GM21360 (cell line): ENCODE measurements around the gene UBAC1.
A peak's percentile ranks its signal among the peaks of the same experiment; 100 is the strongest.
"Not testable (repeated sequence)": the region's sequence is repeated elsewhere in the genome, so short reads cannot be mapped to it uniquely, and the experiment has no call there.

Experiments used
- ATAC-seq: cut with Tn5 transposase; IDR thresholded peaks from one replicate; pipeline ENCODE4 v1.9.1; 2021; ENCODE audit warnings: mild to moderate bottlenecking, moderate library complexity; ENCODE audit not compliant: unreplicated experiment

The UBAC1 gene

GRCh38 chr9:135923508-135923907 is 37.7 kb downstream of the UBAC1 start:
- ATAC-seq = no peak

GRCh38 chr9:135921749-135922310 is 39.3 kb downstream of the UBAC1 start:
- ATAC-seq = no peak

DNA sequence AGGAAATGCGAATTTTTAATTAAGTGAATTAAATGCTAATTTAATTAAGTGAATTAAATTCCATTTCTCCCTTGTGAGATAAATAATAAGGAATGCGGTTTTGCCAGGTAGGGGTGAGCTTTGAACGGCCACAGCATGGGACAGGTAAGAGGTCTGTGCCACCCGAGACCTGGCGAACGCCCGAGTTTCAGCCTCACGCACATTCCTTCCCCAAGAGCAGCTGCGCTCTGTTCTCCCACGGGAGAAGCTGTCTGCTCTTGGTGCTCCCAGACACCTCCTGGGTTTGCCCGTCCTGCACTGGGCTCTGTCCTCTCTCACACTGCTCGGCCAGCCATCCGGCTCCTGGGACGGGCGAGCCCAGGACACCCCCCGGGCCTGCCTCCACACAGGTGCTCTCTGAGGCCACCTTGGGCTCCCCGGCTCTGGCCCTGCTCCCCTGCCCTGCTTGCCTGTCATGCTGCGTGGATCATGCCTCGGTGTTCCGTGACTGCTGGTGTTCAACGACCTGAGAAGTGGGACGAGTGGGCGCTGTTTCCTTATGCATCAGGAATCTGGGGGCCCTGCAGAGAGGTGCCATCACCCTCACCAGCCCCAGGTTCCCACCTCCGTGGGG is 40.1 kb downstream of the UBAC1 start:
- no peak for ATAC-seq

DNA sequence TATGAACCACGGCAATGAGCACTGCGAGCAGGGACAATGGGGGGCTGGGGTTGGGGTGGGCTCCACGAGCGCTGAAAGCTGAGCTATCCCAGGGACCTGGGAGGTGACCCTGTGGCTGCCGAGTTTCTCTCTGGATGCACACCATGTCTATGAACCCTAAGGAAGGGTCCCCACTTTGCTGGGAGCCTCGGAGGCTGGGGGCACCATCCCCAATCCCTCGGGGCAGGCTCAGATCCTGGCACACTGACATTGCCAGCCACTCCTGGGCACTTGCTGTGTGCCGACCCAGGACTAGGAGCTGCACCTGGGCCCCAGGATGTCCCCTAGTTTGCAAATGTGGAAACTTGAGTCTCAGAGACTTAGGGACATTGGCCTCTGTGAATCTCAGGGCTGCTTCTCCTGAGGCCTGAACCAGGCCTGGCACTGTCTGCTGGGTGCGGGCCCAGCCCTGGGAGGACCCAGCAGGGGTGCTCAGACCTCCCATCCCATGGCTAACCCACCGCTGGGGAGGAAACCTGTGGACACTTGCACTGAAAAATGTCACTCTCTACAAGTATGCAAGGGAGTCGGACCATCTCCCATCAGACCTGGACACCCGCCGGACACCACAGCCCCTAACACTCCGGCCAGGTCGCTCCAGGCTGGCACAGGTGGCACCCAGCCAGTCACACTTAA is 40.8 kb downstream of the UBAC1 start:
- no peak for ATAC-seq

DNA sequence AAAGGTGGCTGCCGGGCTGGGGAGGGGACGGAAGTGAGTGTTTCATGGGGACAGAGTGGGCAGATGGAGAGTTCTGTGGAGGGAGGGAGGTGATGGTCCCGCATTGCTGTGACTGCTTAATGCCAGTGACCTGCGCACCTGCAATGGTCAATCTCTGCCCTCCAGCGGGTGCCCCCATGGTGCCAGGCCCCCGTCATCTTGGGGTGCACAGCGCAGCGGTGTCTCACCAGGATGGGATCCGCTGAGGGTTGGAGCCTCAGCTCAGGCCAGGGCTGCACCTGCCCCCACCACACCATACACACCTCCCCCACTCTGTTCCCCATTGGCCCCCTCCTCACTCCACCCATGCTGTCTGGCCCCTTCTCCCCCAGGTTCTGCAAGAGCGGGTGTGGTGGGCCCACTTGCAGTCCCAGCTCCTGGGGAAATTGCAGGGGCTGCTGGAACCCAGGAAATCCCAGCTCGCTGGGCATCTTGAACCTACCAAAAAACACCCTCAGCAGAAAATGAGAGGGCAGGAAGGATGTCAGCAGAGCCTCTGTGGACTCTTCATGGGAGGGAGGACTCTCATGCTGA is 41.8 kb downstream of the UBAC1 start:
- ATAC-seq = no peak

- ATAC-seq = not testable (repeated sequence)
Measured at GRCh38 chr9:135916227-135916626, 44.9 kb downstream of the UBAC1 start.

GRCh38 chr9:135914921-135915320 is 46.3 kb downstream of the UBAC1 start:
- no peak for ATAC-seq

- ATAC-seq = not testable (repeated sequence)
Measured at GRCh38 chr9:135911233-135911632, 49.9 kb downstream of the UBAC1 start.

- no peak for ATAC-seq
Measured at GRCh38 chr9:135910757-135911156, 50.4 kb downstream of the UBAC1 start.

GRCh38 chr9:135910216-135910615 is 51.0 kb downstream of the UBAC1 start:
- no peak for ATAC-seq

- no peak for ATAC-seq
Measured at GRCh38 chr9:135909371-135909770, 51.8 kb downstream of the UBAC1 start.

DNA sequence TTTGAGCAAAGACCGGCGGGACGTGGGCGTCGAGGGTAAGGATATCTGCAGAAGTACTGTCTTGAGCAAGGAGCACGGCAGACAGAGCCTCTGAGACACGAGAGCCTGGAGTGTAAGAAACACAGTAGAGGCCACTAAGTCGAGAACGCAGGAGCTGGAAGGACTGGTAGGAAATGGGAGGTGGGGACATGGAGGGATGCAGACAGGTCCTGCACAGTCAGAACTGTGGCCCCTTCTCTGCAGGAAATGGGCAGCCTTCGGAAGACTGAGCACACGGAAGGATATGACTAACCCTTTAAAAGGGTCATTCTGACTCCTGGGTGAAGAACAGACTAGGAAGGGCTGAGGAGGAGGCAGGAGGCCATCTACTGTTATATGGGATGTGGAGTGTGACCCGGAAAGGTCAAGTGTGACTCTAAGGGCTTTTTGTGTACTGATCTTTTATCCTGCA is 52.4 kb downstream of the UBAC1 start:
- ATAC-seq = no peak

DNA sequence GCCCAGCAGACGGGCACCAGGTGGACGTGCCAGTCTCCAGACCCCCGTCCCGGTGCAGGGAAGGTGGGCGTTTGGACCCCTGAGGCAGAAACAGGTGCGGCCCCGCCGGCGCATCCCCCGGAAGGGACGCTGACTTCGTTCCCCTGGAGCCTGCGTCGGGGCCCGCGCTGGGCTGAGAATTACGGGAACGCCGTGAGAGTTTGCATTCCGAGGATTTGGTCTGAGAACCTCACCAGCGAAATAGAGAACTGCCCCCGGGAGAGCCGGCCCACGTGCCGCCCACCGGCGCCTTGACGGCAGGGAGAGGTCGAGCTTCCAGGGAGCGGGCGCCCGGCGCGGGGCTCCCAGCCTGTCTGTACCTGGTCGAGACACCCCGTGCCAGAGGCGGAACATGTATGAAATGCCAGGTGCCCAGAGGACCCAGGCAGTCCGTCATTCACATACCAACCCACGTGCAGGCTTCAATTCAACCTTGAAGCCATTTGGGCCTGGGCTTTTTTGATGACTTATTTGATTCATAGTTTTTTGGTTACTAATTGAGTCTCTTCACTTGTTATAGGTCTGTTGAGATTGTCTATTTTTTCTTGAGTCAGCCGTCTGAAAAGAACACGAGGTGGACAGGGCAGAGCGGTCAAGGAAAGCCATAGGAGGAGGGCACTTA is 53.0 kb downstream of the UBAC1 start:
- peak; percentile 15 for ATAC-seq

DNA sequence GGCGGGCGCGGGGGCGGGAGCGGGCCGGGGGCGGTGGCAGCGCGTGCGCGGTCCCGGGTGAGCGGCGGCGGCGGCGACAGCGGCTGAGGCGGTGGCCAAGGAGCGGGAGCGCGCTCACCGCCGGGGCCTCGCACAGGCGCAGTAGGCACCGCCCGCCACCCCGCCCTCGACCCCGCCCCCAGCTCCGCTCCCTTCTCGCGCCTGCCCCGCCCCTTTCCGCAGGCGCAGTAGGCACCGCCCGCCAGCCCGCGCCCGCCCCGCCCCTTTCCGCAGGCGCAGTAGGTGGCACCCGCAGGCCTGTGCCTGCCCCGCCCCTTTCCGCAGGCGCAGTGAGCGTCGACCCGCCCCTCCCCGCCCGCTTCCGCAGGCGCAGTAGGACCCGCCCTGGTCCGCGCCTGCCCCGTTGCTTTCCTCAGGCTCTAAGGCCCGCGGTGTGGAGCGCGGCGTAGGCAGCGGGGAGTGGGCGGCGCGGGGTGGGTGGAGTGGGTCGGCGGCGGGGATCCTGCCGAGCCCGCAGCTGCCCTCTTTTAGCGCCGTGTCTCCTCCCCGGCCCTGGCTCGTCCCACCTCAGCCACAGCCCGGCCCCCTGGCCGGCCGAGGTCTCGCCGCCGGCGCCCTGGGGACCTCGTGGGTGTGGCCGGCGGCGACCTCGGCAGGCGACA is 53.6 kb downstream of the UBAC1 start, which contains the start of gene CAMSAP1:
TSS of gene CAMSAP1 (minus strand) at position 116 of the 662 bp plus-strand sequence. CDS start 387 bp downstream, outside the sequence.
- ATAC-seq = peak; percentile 64

- peak; percentile 29 for ATAC-seq
Measured at GRCh38 chr9:135907006-135907430, 54.2 kb downstream of the UBAC1 start.

DNA sequence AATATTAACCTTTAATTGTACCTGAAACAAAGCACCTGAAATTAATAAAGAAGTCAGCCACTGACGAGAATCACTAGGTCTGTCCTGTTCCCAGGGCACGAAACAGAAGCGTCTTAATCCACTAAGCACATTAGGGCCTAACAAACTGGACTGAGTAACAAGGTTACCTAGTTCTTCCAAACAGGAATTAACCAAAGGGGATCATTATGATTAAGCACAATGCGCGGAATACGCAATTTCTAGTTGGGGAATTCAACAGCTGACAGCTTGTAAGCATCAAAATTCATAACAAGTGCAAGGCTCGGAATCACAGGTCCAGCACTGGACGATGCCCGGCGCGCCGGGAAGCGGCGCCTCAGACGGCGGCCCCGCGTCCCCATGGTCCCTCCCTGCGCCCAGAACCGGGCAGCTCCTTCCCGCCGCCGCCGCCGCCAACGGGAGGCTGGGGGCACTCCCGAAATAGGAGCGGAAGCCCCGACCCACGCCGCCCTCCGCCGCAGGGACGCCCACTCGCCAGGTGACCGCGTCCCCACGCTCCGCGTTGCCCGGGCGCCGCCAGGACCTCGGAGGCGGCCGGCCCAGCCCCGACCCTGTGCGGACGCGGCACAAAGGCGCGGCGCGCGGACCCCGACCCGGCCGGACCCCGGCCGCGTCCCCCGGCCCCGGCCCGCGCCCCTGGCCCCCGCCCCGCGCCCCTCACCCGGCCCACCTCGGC is 54.7 kb downstream of the UBAC1 start:
- peak; percentile 13 for ATAC-seq

DNA sequence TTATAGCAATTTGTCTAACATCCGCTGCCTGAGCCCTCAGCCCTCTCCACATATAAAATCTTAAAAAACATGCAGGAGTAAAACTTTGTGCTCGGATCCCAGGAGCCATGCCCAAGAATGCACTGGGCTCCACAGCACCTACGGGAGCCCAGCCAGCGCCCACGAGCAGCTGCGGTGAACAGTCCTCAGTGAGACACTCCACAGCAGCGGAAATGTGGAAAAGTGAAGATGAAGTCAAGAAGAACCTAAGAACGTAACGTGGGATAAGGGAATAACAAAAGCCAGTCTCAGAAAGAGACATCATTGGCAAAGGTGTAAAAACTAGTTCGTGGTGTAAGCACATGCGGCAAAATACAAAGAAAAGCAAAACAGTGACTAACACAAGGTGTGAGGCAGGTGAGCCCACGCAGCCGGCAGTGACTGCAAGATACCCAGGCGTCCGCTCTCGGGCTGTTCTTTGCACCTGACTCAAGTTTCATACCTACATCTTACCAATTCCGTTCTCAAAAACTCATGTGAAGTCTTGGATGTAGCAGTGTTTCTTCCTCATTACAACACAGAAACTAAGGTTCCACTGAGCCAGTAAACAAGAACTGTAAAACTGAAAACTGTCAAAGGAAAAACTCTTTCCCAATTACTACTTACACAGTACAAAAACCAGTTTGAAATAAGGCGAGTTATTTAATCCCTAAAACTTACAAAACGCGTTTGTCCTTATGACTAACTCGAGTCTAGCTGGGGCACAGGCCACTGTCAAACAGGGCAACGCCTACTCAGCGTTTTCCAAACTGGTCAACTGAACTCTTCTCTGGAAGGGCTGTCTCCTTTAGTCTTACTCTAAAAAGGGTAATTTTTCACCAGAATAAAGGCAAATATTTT is 55.6 kb downstream of the UBAC1 start:
- ATAC-seq = no peak

- ATAC-seq = no peak
Measured at GRCh38 chr9:135903786-135904520, 57.2 kb downstream of the UBAC1 start.

DNA sequence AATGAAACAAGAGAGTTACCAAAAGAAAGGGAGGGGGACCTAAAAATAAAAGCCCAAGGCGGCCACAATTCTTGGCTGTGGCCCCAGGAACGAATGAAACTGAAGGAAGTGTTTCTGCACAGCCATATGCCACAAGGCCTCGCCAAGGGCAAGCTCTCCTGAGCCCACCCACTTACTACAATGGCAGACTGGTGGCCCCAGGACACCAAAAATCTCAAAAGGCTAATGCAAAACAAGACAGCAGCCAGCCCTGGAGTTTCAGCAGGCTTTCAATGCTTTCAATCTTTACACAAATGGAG is 57.9 kb downstream of the UBAC1 start:
- no peak for ATAC-seq
